Measurements from ENCODE around the gene RPS6KA2.
"Not testable (repeated sequence)": the region's sequence is repeated elsewhere in the genome, so short reads cannot be mapped to it uniquely, and the experiment has no call there.

RPS6KA2 gene

DNA sequence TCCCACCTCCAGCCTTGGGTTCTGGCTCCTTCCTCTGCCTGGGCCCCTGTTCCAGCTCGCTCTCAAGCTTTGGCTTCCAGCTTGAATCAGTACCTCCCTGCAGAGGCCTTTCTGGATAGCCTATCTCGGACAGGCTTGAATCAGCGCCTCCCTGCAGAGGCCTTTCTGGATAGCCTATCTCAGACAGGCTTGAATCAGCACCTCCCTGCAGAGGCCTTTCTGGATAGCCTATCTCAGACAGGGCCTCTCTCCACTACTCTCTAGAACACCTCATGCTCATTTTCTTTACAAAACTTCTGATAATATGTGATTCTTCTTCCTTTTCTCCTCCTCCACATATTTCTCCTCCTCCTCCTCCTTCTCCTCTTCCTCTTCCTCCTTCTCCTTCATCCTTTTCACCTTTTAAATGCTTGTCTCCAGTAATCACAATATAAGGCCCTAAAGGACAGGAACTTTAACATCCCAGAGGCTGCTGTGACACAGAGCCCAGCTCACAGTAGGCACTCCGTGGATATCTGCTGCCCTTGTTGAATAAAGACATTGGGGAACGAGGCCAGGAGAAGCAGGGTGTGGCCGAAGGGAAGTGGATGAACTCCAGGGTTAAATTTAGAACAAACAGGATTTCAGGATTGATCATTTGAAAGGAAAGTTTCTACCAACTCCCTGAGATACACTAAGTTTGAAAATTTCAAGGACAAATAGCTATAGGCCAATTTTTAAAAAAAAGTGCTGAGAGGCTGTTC, 9.3 kb upstream of the RPS6KA2 start:
- no peak for DNase-seq (ENCODE audit: low read depth in 2 of 3, low spot score in 2 of 3)

- no peak for DNase-seq (ENCODE audit: low read depth in 2 of 3, low spot score in 2 of 3)
These were observed 8.2 kb upstream of the RPS6KA2 start for GRCh38 chr6:166635013-166635970.

- DNase-seq (ENCODE audit: low read depth in 2 of 3, low spot score in 2 of 3), result not testable (repeated sequence)
These were observed 7.5 kb upstream of the RPS6KA2 start for GRCh38 chr6:166634581-166634980.

GRCh38 chr6:166633732-166634535, 6.9 kb upstream of the RPS6KA2 start:
- DNase-seq (ENCODE audit: low read depth in 2 of 3, low spot score in 2 of 3), result no peak

DNA sequence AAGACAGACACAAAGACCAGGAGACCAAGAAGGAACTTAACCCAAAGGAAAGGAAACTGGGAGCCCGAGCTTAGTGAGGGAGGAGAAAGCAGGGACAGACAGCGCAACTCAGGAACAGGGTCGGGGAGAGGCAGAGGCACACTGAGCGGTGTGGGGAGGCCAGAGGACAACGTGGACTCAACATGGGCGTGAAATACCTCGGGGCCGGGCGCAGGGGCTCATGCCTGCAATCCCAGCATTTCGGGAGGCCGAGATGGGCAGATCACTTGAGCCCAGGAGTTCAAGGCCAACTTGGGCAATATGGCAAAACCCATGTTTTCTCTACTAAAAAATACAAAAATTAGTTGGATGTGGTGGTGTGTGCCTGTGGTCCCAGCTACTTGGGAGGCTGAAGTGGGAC, 5.7 kb upstream of the RPS6KA2 start:
- DNase-seq (ENCODE audit: low read depth in 2 of 3, low spot score in 2 of 3), result no peak

DNA sequence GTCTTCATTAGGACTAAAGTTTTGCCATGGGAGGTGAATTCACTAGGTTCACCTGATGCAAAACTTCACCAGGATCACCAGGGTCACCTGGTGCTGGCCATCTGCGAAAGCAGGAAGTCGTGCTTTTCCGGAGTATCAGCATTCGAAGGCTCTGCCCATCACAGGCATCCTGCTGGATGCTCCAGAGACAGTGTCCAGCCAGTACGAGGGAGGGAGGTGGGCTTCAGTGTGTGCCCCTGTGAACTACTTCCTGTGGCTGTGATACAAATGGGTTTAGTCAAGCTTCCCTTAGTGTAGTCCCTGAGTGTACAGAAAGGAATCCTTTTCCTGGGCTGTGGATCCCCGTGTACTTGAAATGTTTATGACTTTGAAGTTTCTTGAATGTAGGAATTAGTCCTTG, 3.4 kb upstream of the RPS6KA2 start:
- no peak for DNase-seq (ENCODE audit: low read depth in 2 of 3, low spot score in 2 of 3)

- no peak for DNase-seq (ENCODE audit: low read depth in 2 of 3, low spot score in 2 of 3)
These were observed 2.6 kb upstream of the RPS6KA2 start for GRCh38 chr6:166629628-166630027.

GRCh38 chr6:166627875-166628801, 1.1 kb upstream of the RPS6KA2 start:
- DNase-seq (ENCODE audit: low read depth in 2 of 3, low spot score in 2 of 3), result peak in 2 of 3 experiments; percentile 21 to 29

- DNase-seq (ENCODE audit: low read depth in 2 of 3, low spot score in 2 of 3), result peak in 1 of 3 experiments; percentile 11
These were observed 646 bp downstream of the RPS6KA2 start for GRCh38 chr6:166626177-166627032.

DNA sequence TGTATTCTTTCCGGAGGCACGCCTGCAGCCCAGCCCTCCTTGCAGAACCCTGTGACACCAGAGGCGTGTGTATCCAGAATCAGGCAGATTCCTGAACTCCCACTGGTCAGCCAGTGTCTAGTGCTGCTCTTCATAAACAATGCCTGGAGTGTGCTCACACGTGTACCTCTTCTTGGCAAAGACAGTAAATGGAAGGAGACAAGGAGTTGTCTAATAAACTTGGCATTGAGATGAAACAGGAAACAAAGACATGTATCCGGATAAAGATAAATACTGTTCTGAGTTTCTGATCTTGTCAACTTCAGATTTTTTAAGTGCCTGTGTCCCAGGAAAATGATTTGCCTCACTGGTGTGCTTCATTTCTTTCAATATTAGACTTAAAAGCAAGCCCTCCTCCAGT, 1.7 kb downstream of the RPS6KA2 start:
- no peak for DNase-seq (ENCODE audit: low read depth in 2 of 3, low spot score in 2 of 3)

GRCh38 chr6:166624275-166624674, 2.8 kb downstream of the RPS6KA2 start:
- DNase-seq (ENCODE audit: low read depth in 2 of 3, low spot score in 2 of 3), result no peak

DNA sequence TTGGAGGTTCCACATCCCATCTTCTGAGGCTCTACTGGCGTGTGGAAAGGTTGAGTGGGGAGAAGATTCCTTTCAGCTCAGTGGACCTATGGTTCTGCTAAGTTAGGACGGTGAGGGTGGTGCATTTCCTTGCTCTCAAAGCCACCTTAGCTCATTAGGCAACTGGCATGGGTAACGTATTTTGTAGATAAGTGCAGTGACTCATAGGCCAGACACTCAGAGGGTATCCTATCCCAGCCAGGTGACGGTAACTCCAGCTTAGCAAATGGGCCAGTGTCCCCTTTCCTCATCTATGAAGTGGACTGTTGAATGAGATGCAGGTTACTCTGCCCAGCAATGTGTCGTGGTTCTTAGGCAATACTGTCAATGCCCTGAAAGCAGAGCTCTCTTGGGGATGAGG, 3.7 kb downstream of the RPS6KA2 start:
- no peak for DNase-seq (ENCODE audit: low read depth in 2 of 3, low spot score in 2 of 3)

- no peak for DNase-seq (ENCODE audit: low read depth in 2 of 3, low spot score in 2 of 3)
These were observed 5.9 kb downstream of the RPS6KA2 start for GRCh38 chr6:166621114-166621540.

- no peak for DNase-seq (ENCODE audit: low read depth in 2 of 3, low spot score in 2 of 3)
These were observed 6.5 kb downstream of the RPS6KA2 start for GRCh38 chr6:166620478-166621113.

GRCh38 chr6:166619912-166620311, 7.1 kb downstream of the RPS6KA2 start:
- DNase-seq (ENCODE audit: low read depth in 2 of 3, low spot score in 2 of 3), result no peak

DNA sequence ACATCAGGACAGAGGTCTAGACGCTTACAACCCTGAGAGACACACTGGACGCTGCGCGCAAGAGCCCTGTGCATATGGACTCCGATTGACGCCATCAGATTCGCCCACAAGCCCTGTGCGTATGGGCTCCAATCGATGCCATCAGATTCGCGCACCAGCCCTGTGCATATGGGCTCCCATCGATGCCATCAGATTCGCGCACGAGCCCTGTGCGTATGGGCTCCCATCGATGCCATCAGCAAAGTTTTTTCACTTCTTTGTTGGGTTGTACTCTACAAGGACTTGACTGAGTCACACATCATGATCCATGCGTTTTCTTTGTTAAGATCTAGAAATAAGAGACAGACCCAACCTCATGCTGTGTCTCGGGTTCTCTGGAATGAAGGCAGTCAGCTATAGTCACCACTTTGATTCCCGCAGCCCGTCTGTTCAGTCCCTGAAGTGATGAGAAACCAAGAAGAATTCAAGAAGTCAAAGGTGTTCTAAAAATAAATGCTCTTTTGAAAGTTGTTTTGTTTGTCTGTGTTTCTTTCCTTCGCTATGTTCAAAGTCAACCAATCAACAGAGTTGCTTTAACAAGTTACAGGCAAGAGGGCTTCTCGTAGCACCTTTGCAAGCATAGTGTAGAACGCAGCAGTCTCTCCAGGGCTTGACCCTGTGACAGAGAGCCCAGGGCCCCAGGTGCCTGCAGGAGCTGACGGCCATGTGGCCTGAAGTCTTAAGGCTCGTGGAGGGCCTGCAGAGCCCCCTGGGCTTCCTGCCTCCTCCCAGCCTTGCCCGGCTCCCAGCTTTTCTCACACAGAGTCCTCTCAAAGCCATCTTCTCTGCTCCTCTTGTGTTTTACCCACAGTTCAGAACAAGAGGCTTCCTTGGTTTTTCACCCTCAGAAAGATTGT, 7.9 kb downstream of the RPS6KA2 start:
- DNase-seq (ENCODE audit: low read depth in 2 of 3, low spot score in 2 of 3), result no peak

GRCh38 chr6:166618251-166618650, 8.8 kb downstream of the RPS6KA2 start:
- no peak for DNase-seq (ENCODE audit: low read depth in 2 of 3, low spot score in 2 of 3)

DNA sequence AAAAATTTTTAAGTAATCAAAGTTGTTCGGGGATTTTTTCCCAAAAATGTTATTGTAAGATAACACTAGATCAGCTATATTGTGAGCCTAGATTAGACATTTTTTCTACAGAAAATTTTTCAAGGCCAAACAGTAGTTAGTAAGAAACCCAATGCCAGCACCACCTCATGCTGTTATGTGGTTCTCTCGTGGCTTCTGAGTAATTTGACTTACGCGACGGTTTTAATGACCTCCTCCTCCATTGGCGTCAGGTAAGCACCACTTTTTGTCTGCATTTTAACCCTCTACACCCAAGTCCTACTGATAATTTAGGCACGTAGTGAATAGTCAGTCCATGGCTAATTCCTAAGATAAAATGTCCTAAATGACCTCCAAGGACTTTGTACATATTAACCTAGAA, 9.7 kb downstream of the RPS6KA2 start:
- DNase-seq (ENCODE audit: low read depth in 2 of 3, low spot score in 2 of 3), result no peak
